ENCODE results near the gene ETFA. TPM values are rescaled to one million over a fixed set of nuclear protein-coding genes. Genes with fewer than 3 reads are reported as not detected.

ETFA gene
- total and polyA plus RNA-seq, 9 of the 15 experiments (the other 6 are each of a cell fraction or from before 2014, with no cell fraction given), result 130 to 543 (median 232) TPM

DNA sequence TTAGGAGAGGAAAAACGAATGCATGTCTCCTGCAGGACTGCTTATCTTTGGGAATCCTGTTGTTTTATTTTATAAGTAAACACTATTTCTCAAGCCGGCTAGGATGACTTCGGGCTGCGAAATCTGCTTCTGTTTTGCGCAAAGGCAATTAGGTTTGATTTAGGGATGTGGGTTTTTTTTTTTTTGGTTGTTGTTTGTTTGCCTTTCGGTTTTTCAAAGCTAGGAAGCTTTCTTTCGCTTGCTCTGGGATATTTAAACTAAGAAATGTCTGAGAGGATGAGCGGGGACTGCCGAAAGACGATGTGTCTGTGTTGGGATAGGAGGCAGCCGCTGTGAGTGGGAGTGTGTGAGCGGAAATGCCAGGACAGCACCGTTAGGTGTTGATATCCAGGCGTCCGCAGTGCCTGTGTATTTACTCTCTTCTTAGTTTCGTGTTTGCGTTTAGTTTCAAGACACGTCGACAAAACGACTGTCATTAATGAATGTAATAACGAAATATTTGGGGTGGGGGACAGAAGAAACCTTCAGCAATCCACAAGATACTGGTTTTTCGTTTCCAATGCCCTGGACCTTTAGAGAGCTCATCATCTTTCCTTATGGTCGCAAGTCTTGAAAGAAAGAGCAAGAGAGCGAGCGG, 25.9 kb upstream of the ETFA start (continued):
- no peak for TF ChIP-seq ZNF124 (CRISPR knock-in tag; IDR thresholded peaks at IDR 0.05)
- TF ChIP-seq MECOM (CRISPR knock-in tag; IDR thresholded peaks at IDR 0.05), result no peak
- no peak for TF ChIP-seq ZNF282 (CRISPR knock-in tag; IDR thresholded peaks at IDR 0.05)
- TF ChIP-seq, protein P1, sequence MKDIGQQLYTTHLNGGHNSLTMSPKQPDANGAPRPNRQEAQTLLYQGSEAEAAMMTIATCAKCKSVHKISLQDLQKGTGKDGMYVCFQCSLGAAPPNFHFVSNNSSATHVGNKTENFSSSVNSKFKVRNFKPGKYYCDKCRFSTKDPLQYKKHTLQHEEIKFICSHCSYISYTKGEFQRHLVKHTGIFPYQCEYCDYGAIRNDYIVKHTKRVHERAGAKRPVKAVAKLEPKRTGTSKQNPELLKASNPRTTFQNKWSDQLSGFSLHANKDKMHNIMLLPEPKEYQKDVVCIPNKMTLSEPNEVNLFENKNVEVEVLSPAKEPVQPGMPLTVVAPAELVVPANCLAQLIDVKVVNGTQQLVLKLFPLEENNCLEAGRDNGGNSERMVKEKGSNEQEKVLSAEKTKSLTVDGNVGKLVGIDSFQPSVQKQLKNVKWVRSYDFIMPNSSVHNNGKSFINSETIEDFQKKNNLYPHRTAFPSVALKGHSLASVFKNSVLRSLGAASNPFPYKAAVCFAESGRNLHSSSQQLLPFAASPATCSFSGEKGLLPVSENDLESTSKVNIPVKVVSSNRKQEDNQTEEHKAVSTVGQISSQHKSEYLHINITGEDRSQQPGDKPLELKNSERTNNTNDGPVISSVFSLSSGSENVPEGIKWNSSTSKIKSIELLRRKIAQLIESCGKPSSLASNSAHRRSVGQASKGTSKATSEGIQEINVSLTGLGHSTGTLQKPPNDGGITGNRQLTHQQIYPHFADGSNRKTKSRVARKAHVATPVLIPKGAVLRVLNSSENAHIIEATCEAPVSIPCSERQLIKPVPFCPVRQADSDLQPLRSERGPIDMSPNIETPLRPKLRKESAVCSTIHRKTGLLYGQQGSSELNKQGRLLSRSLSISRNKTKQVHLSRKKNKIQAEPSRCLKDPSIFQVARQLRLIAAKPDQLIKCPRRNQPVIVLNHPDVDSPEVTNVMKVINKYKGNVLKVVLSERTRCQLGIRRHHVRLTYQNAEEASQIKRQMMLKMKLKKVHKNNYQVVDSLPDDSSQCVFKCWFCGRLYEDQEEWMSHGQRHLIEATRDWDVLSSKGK (CRISPR knock-in tag; IDR thresholded peaks at IDR 0.05), result no peak
- no peak for TF ChIP-seq ELF2 (CRISPR knock-in tag; IDR thresholded peaks at IDR 0.05)
- TF ChIP-seq, protein P2, sequence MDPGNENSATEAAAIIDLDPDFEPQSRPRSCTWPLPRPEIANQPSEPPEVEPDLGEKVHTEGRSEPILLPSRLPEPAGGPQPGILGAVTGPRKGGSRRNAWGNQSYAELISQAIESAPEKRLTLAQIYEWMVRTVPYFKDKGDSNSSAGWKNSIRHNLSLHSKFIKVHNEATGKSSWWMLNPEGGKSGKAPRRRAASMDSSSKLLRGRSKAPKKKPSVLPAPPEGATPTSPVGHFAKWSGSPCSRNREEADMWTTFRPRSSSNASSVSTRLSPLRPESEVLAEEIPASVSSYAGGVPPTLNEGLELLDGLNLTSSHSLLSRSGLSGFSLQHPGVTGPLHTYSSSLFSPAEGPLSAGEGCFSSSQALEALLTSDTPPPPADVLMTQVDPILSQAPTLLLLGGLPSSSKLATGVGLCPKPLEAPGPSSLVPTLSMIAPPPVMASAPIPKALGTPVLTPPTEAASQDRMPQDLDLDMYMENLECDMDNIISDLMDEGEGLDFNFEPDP (CRISPR knock-in tag; IDR thresholded peaks at IDR 0.05), result no peak
- no peak for TF ChIP-seq SMAD2 (IDR thresholded peaks at IDR 0.05; ENCODE audit: low read depth, low read length)
- peak; percentile 20; the same call in 1 of the 2 replicates for TF ChIP-seq RNF2 (IDR thresholded peaks at IDR 0.05)
- TF ChIP-seq PHTF2 (CRISPR knock-in tag; IDR thresholded peaks at IDR 0.05), result no peak
- peak; percentile 64 for TF ChIP-seq EGR1 (conservative IDR thresholded peaks at IDR 0.05)
- 0 out of 2 replicates have a peak, but pooled peaks have one; percentile 39 for TF ChIP-seq ARID3B (CRISPR knock-in tag; IDR thresholded peaks at IDR 0.05; ENCODE audit: borderline replicate concordance)
- no peak for TF ChIP-seq MED1 (CRISPR knock-in tag; IDR thresholded peaks at IDR 0.05; ENCODE audit: borderline replicate concordance)
- no peak for TF ChIP-seq ZNF561 (CRISPR knock-in tag; conservative IDR thresholded peaks at IDR 0.05)
- no peak for TF ChIP-seq NR2C1 (IDR thresholded peaks at IDR 0.05)
- no peak for TF ChIP-seq NR2C1 (tag; IDR thresholded peaks at IDR 0.05)
- no peak for TF ChIP-seq CHCHD3 (CRISPR knock-in tag; IDR thresholded peaks at IDR 0.05)
- TF ChIP-seq RBM39 (optimal IDR thresholded peaks at IDR 0.05; ENCODE audit: low read depth, low read length), result no peak
- peak; percentile 20 for TF ChIP-seq MEIS2 (IDR thresholded peaks at IDR 0.05; ENCODE audit: partially characterized antibody)
- no peak for TF ChIP-seq ZNF584 (CRISPR knock-in tag; IDR thresholded peaks at IDR 0.05; ENCODE audit: low read depth)
- TF ChIP-seq SNRNP70 (optimal IDR thresholded peaks at IDR 0.05; ENCODE audit: low read depth, low read length), result no peak
- TF ChIP-seq ZNF586 (CRISPR knock-in tag; conservative IDR thresholded peaks at IDR 0.05), result no peak
- TF ChIP-seq NCOR1 (IDR thresholded peaks at IDR 0.05), result peak; percentile 27; the same call in 1 of the 2 replicates
- peak; percentile 60 for TF ChIP-seq DPF2 (IDR thresholded peaks at IDR 0.05)
- TF ChIP-seq TEAD4 (IDR thresholded peaks at IDR 0.05; ENCODE audit: low read length), result peak; percentile 39; the same call in 1 of the 2 replicates
- TF ChIP-seq TEAD4 (CRISPR knock-in tag; IDR thresholded peaks at IDR 0.05; ENCODE audit: borderline replicate concordance), result no peak
- TF ChIP-seq ARNT (IDR thresholded peaks at IDR 0.05), result peak in 1 of 2 experiments; percentile 63; a peak in 1 of 4 replicates
- no peak for TF ChIP-seq SREBF2 (CRISPR knock-in tag; IDR thresholded peaks at IDR 0.05)
